Gastroesophageal sphincter (tissue), 4 donors: ENCODE results near the gene ANO10. TPM values are rescaled to one million over a fixed set of nuclear protein-coding genes. Genes with fewer than 3 reads are reported as not detected.
"Not testable (repeated sequence)": the region's sequence is repeated elsewhere in the genome, so short reads cannot be mapped to it uniquely, and the experiment has no call there.

ENCODE experiments used
- ATAC-seq: fragments of 150-250 bp; one replicate; pipeline ENCODE4 v1.9.1; 2016; ENCODE audit warnings: mild to moderate bottlenecking, moderate library complexity
- H3K27ac ChIP-seq, 4 donors: fragments of 200-600 bp; sonication (generic) in 3 of 4; 1 replicate in 3 of 4; 2 replicates in 1 of 4; pipeline ENCODE4 v1.5.1; 2016 to 2019
- H3K27me3 ChIP-seq: fragments of 200-600 bp; sonication (generic); one replicate; pipeline ENCODE4 v1.5.1; 2019
- H3K36me3 ChIP-seq, 2 donors: fragments of 200-600 bp; sonication (generic); one replicate each; pipeline ENCODE4 v1.5.1; 2019; ENCODE audit warnings: control low read depth in 1 of 2
- H3K4me1 ChIP-seq, 3 donors: fragments of 200-600 bp; sonication (generic); 1 replicate in 2 of 3; 2 replicates in 1 of 3; pipeline ENCODE4 v1.5.1; 2016 to 2019; ENCODE audit warnings: control low read depth in 2 of 3
- H3K4me3 ChIP-seq, 2 donors: fragments of 200-600 bp; sonication (generic); one replicate each; pipeline ENCODE4 v1.5.1; 2019; ENCODE audit warnings: mild to moderate bottlenecking in 1 of 2, moderate library complexity in 1 of 2
- H3K9me3 ChIP-seq, 3 donors: fragments of 200-600 bp; sonication (generic); one replicate each; pipeline ENCODE4 v1.5.1; 2017 to 2019; ENCODE audit warnings: control low read depth in 2 of 3
- CTCF ChIP-seq, 4 experiments: fragments of 200-600 bp in 2 of 4; fragments of 450-650 bp in 2 of 4; sonication (generic) in 1 of 4; IDR thresholded peaks; one replicate each; pipeline ENCODE4 v1.5.1; 2017 to 2019; ENCODE audit warnings: antibody characterized with exemption in 4 of 4, mild to moderate bottlenecking in 2 of 4, moderate library complexity in 2 of 4
- EP300 ChIP-seq: sonication (generic); formaldehyde crosslinking; IDR thresholded peaks from one replicate; pipeline ENCODE4 v1.6.1; 2017; ENCODE audit warnings: antibody characterized with exemption, mild to moderate bottlenecking
- POLR2A ChIP-seq, 2 donors: fragments of 450-650 bp; IDR thresholded peaks; one replicate each; pipeline ENCODE4 v1.6.1; 2017; ENCODE audit warnings: antibody characterized with exemption in 2 of 2, mild to moderate bottlenecking in 2 of 2, moderate library complexity in 1 of 2
- POLR2AphosphoS5 ChIP-seq: sonication (generic); formaldehyde crosslinking; IDR thresholded peaks from one replicate; pipeline ENCODE4 v1.6.1; 2017; ENCODE audit warnings: antibody characterized with exemption
- WGBS, 2 donors: methylation state at CpG; one replicate each; pipeline ENCODE4 v1.1.5; 2018; ENCODE audit warnings: low coverage in 1 of 2; 5-methylcytosine and 5-hydroxymethylcytosine counted together
- total RNA-seq, 4 donors: library from RNA; depleted of rRNA; stranded (reverse); fragments of >200 nt; gene quantifications; one replicate each; pipeline ENCODE4 v1.1.0, GENCODE V29; 2016

Gene ANO10
- total RNA-seq, 4 donors from 2014 or later: 22.9 to 33.5 (median 30.2) TPM

GRCh38 chr3:43465109-43465508, 156.7 kb downstream of the ANO10 start:
- TF ChIP-seq POLR2A (IDR thresholded peaks at IDR 0.05) (no peak), CTCF (IDR thresholded peaks at IDR 0.05) (no peak), EP300 (no peak), POLR2AphosphoS5 (no peak)
- no peaks in the 10 kb centered on the region for H3K36me3 ChIP-seq
- H3K4me3 ChIP-seq: no peak overlapping the region
- no peaks in the 10 kb centered on the region for H3K27me3 ChIP-seq
- H3K4me1 ChIP-seq: peaks cover 0 to 13% (median 0%) of the 10 kb centered on the region in 3 donors
- no peak for ATAC-seq
- no peak overlapping the region for H3K27ac ChIP-seq
- no peaks in the 10 kb centered on the region for H3K9me3 ChIP-seq

GRCh38 chr3:43462566-43462965, 159.2 kb downstream of the ANO10 start:
- WGBS, 2 donors: 100% methylated on average over 1 of the region's 3 CpGs; no CpG with 5 or more reads in 1 of the 2 donors
- H3K4me1 ChIP-seq, H3K4me3 ChIP-seq, H3K27ac ChIP-seq, H3K36me3 ChIP-seq, H3K27me3 ChIP-seq, ATAC-seq, H3K9me3 ChIP-seq: not testable (repeated sequence)

GRCh38 chr3:43461345-43461744, 160.5 kb downstream of the ANO10 start:
- H3K9me3 ChIP-seq: no peaks in the 10 kb centered on the region
- H3K36me3 ChIP-seq: no peaks in the 10 kb centered on the region
- H3K27ac ChIP-seq: no peak overlapping the region
- no peaks in the 10 kb centered on the region for H3K4me1 ChIP-seq
- no peak overlapping the region for H3K4me3 ChIP-seq
- H3K27me3 ChIP-seq: no peaks in the 10 kb centered on the region
- ATAC-seq: no peak
- 94 to 100% methylated on average over 1 of the region's 2 CpGs for WGBS, 2 donors
- TF ChIP-seq POLR2AphosphoS5 (no peak), EP300 (no peak), POLR2A (IDR thresholded peaks at IDR 0.05) (no peak), CTCF (IDR thresholded peaks at IDR 0.05) (no peak)

- not testable (repeated sequence) for H3K4me3 ChIP-seq, H3K36me3 ChIP-seq, H3K27me3 ChIP-seq, H3K27ac ChIP-seq, ATAC-seq, H3K9me3 ChIP-seq
- WGBS, 2 donors: 38 to 55% methylated on average over 1 of the region's 1 CpG
- peaks cover 0 to 12% (median 0%) of the 10 kb centered on the region in 3 donors for H3K4me1 ChIP-seq
Observed at GRCh38 chr3:43457038-43457437, 164.8 kb downstream of the ANO10 start.

GRCh38 chr3:43455233-43455632, 166.6 kb downstream of the ANO10 start:
- TF ChIP-seq POLR2AphosphoS5 (peak; percentile 63), CTCF (IDR thresholded peaks at IDR 0.05) (no peak)
- Histone ChIP-seq H3K27me3 (no peaks in the 10 kb centered on the region), H3K27ac (no peak overlapping the region), H3K4me1 (peaks cover 0 to 12% (median 0%) of the 10 kb centered on the region in 3 donors), H3K4me3 (no peak overlapping the region), H3K36me3 (no peaks in the 10 kb centered on the region), H3K9me3 (no peaks in the 10 kb centered on the region)
- WGBS, 2 donors: 50 to 53% methylated on average over 1 of the region's 1 CpG
- ATAC-seq: no peak

GRCh38 chr3:43453981-43454380, 167.8 kb downstream of the ANO10 start:
- no peak for ATAC-seq
- Histone ChIP-seq H3K27ac (no peak overlapping the region), H3K36me3 (no peaks in the 10 kb centered on the region), H3K4me1 (peaks cover 0 to 12% (median 0%) of the 10 kb centered on the region in 3 donors), H3K4me3 (no peak overlapping the region), H3K9me3 (no peaks in the 10 kb centered on the region), H3K27me3 (no peaks in the 10 kb centered on the region)
- 76 to 77% methylated on average over 1 of the region's 1 CpG for WGBS, 2 donors
- no peak for TF ChIP-seq POLR2AphosphoS5
- TF ChIP-seq EP300: no peak
- TF ChIP-seq CTCF (IDR thresholded peaks at IDR 0.05): no peak
- no peak for TF ChIP-seq POLR2A (IDR thresholded peaks at IDR 0.05)
